H1 (cell line): ENCODE measurements around the gene KCP. TPM values are rescaled to one million over a fixed set of nuclear protein-coding genes. Genes with fewer than 3 reads are reported as not detected.

Experiments
- CTCF ChIA-PET: fragments of 300-600 bp; sonication (Branson Sonifier 250); formaldehyde crosslinking; loops from one replicate; lab custom pipeline; 2021; ENCODE audit not compliant: partially characterized antibody; lab: Charles Lee
- POLR2A ChIA-PET: fragments of 300-600 bp; sonication (Branson Sonifier 250); formaldehyde crosslinking; loops from one replicate; lab custom pipeline; 2021; ENCODE audit warnings: inconsistent platforms; ENCODE audit not compliant: partially characterized antibody; lab: Charles Lee
- DNase-seq, 2 experiments: peaks; one replicate each; pipeline versions ENCODE4 v3.0.0 to v3.0.0-alpha.2; 2010 to 2022; ENCODE audit warnings: low spot score in 2 of 2, low read depth in 1 of 2, mixed read lengths in 1 of 2
- FAIRE-seq: peaks from 2 replicates; lab custom pipeline; 2011; peaks lifted over from hg19 to GRCh38; lab: Jason Lieb, UNC
- H2AFZ ChIP-seq: 2 replicates; pipeline ENCODE4 v1.8.1; 2012; ENCODE audit warnings: low read length, inconsistent platforms
- H2AK5ac ChIP-seq: 2 replicates; pipeline ENCODE4 v1.6.1; 2013; ENCODE audit warnings: low read depth, low read length
- H2BK120ac ChIP-seq: replicated peaks from 2 replicates; pipeline ENCODE3; 2013; ENCODE audit warnings: low read depth, low read length, inconsistent platforms
- H2BK12ac ChIP-seq: 2 replicates; pipeline ENCODE4 v1.6.1; 2013; ENCODE audit warnings: low read depth, low read length
- H2BK15ac ChIP-seq: 2 replicates; pipeline ENCODE4 v1.6.1; 2013; ENCODE audit warnings: low read length
- H2BK20ac ChIP-seq: 2 replicates; pipeline ENCODE4 v1.6.1; 2013; ENCODE audit warnings: low read length
- H2BK5ac ChIP-seq: 2 replicates; pipeline ENCODE4 v1.6.1; 2013; ENCODE audit warnings: low read depth, low read length
- H3K14ac ChIP-seq: 2 replicates; pipeline ENCODE4 v1.6.1; 2013; ENCODE audit warnings: inconsistent platforms; ENCODE audit not compliant: insufficient read length
- H3K18ac ChIP-seq: 2 replicates; pipeline ENCODE4 v1.6.1; 2013; ENCODE audit warnings: low read length; ENCODE audit errors: extremely low read depth
- H3K23ac ChIP-seq: 2 replicates; pipeline ENCODE4 v1.6.1; 2013; ENCODE audit warnings: inconsistent platforms; ENCODE audit not compliant: insufficient read length
- H3K23me2 ChIP-seq: 2 replicates; pipeline ENCODE4 v1.6.1; 2013; ENCODE audit warnings: low read depth, low read length
- H3K27ac ChIP-seq: 2 replicates; pipeline ENCODE4 v1.6.1; 2011; ENCODE audit warnings: low read depth, low read length, inconsistent platforms
- H3K27me3 ChIP-seq, 4 experiments: replicated peaks in 1 of 4; 1 replicate in 1 of 4; 2 replicates in 3 of 4; pipeline versions ENCODE4 v1.6.1 to v1.8.1; 2011 to 2013; ENCODE audit warnings: low read length in 3 of 4, mild to moderate bottlenecking in 3 of 4, inconsistent platforms in 2 of 4, mixed read lengths in 2 of 4, moderate library complexity in 1 of 4; ENCODE audit not compliant: control insufficient read depth in 3 of 4, insufficient read depth in 3 of 4; ENCODE audit errors: extremely low read depth in 1 of 4
- H3K36me3 ChIP-seq, 4 experiments: 2 replicates each; pipeline versions ENCODE4 v1.6.1 to v1.8.1; 2011 to 2013; ENCODE audit warnings: mild to moderate bottlenecking in 4 of 4, low read length in 3 of 4, moderate library complexity in 2 of 4, control low read depth in 1 of 4, inconsistent platforms in 1 of 4; ENCODE audit not compliant: insufficient read depth in 4 of 4, control insufficient read depth in 2 of 4
- H3K4ac ChIP-seq: replicated peaks from 2 replicates; pipeline ENCODE3; 2013; ENCODE audit warnings: low read length, low read depth, mixed read lengths, inconsistent platforms; ENCODE audit not compliant: insufficient read length
- H3K4me1 ChIP-seq, 4 experiments: replicated peaks in 1 of 4; 1 replicate in 1 of 4; 2 replicates in 3 of 4; pipeline versions ENCODE4 v1.6.1 to v1.8.1; 2011 to 2013; ENCODE audit warnings: low read length in 3 of 4, inconsistent platforms in 2 of 4, mixed read lengths in 1 of 4; ENCODE audit not compliant: insufficient read depth in 4 of 4, control insufficient read depth in 3 of 4
- H3K4me2 ChIP-seq, 2 experiments: 2 replicates each; pipeline versions ENCODE4 v1.6.1 to v1.8.1; 2011 to 2013; ENCODE audit warnings: low read depth in 2 of 2, low read length in 2 of 2, control low read depth in 1 of 2, inconsistent platforms in 1 of 2, mild to moderate bottlenecking in 1 of 2; ENCODE audit not compliant: insufficient read depth in 1 of 2
- H3K4me3 ChIP-seq, 4 experiments: fragments of 200-600, 300-600 bp in 1 of 4; sonication (generic), shearing (Covaris generic), sonication (Bioruptor Twin) in 1 of 4; 2 replicates each; pipeline versions ENCODE4 v1.5.1 to v1.8.1; 2011 to 2016; ENCODE audit warnings: low read length in 4 of 4, low read depth in 3 of 4, control low read depth in 2 of 4, inconsistent platforms in 2 of 4, mild to moderate bottlenecking in 2 of 4, mixed read lengths in 1 of 4, moderate library complexity in 1 of 4; ENCODE audit not compliant: insufficient read depth in 2 of 4; ENCODE audit errors: extremely low read depth in 1 of 4
- H3K56ac ChIP-seq: replicated peaks from 2 replicates; pipeline ENCODE3; 2013; ENCODE audit warnings: low read depth, mild to moderate bottlenecking, mixed read lengths, low read length, inconsistent platforms; ENCODE audit not compliant: insufficient read length
- H3K79me1 ChIP-seq: 2 replicates; pipeline ENCODE4 v1.6.1; 2013; ENCODE audit warnings: low read depth, low read length, control low read depth
- H3K79me2 ChIP-seq, 2 experiments: 2 replicates each; pipeline versions ENCODE4 v1.6.1 to v1.8.1; 2012 to 2013; ENCODE audit warnings: low read length in 2 of 2, mild to moderate bottlenecking in 2 of 2, inconsistent platforms in 1 of 2; ENCODE audit not compliant: insufficient read depth in 2 of 2, control insufficient read depth in 1 of 2
- H3K9ac ChIP-seq, 4 experiments: replicated peaks in 1 of 4; 1 replicate in 1 of 4; 2 replicates in 3 of 4; pipeline versions ENCODE4 v1.6.1 to v1.8.1; 2011 to 2013; ENCODE audit warnings: low read depth in 3 of 4, low read length in 3 of 4, control low read depth in 2 of 4, mild to moderate bottlenecking in 2 of 4, moderate library complexity in 2 of 4, inconsistent platforms in 1 of 4; ENCODE audit errors: extremely low read depth in 1 of 4
- H3K9me3 ChIP-seq, 2 experiments: 2 replicates each; pipeline versions ENCODE4 v1.6.1 to v1.8.1; 2012 to 2013; ENCODE audit warnings: mild to moderate bottlenecking in 2 of 2, moderate library complexity in 2 of 2, control low read depth in 1 of 2, inconsistent platforms in 1 of 2, low read depth in 1 of 2, low read length in 1 of 2, mixed read lengths in 1 of 2; ENCODE audit not compliant: insufficient read depth in 2 of 2
- H4K20me1 ChIP-seq, 2 experiments: replicated peaks in 1 of 2; 2 replicates each; pipeline versions ENCODE3 to v1.8.1; 2011 to 2013; ENCODE audit warnings: inconsistent platforms in 2 of 2, low read length in 2 of 2, mild to moderate bottlenecking in 1 of 2; ENCODE audit not compliant: insufficient read depth in 2 of 2, control insufficient read depth in 1 of 2
- H4K5ac ChIP-seq: 2 replicates; pipeline ENCODE4 v1.6.1; 2013; ENCODE audit warnings: low read length, low read depth, mixed read lengths, inconsistent platforms; ENCODE audit not compliant: insufficient read length
- H4K8ac ChIP-seq: 2 replicates; pipeline ENCODE4 v1.8.0; 2013; ENCODE audit warnings: mild to moderate bottlenecking, moderate library complexity, low read length, inconsistent platforms; ENCODE audit not compliant: insufficient read depth; ENCODE audit errors: extremely low read depth
- H4K91ac ChIP-seq: replicated peaks from 2 replicates; pipeline ENCODE3; 2013; ENCODE audit warnings: low read length, mixed read lengths, inconsistent platforms; ENCODE audit not compliant: insufficient read length
- ASH2L ChIP-seq: fragments of 200-600, 300-600 bp; sonication (generic); IDR thresholded peaks from one replicate; pipeline ENCODE4 v1.7.1; 2017; ENCODE audit warnings: low read length
- BCL11A ChIP-seq, 2 experiments: IDR thresholded peaks; one replicate each; pipeline ENCODE4 v1.6.1; 2011; ENCODE audit warnings: low read depth in 2 of 2, low read length in 2 of 2, mild to moderate bottlenecking in 2 of 2
- EGR1 ChIP-seq: IDR thresholded peaks from 2 replicates; pipeline ENCODE4 v1.6.1; 2011; ENCODE audit warnings: low read depth, low read length, borderline replicate concordance
- FOSL1 ChIP-seq: IDR thresholded peaks from 2 replicates; pipeline ENCODE4 v1.6.1; 2011; ENCODE audit warnings: mild to moderate bottlenecking, low read depth, low read length, moderate library complexity; ENCODE audit not compliant: insufficient read depth
- KDM5A ChIP-seq: fragments of 200-600 bp; IDR thresholded peaks from 2 replicates; pipeline ENCODE4 v1.7.1; 2012; ENCODE audit warnings: mild to moderate bottlenecking, low read length, inconsistent platforms, mixed read lengths
- SP1 ChIP-seq: IDR thresholded peaks from 2 replicates; pipeline ENCODE4 v1.6.1; 2011; ENCODE audit warnings: low read depth, low read length
- SRF ChIP-seq: IDR thresholded peaks from 2 replicates; pipeline ENCODE4 v1.6.1; 2011; ENCODE audit warnings: mild to moderate bottlenecking, low read depth, low read length, moderate library complexity
- TCF12 ChIP-seq: IDR thresholded peaks from 2 replicates; pipeline ENCODE4 v1.6.1; 2011; ENCODE audit warnings: low read depth, mild to moderate bottlenecking, low read length
- WGBS, 2 experiments: shearing (Covaris generic) in 1 of 2; methylation state at CpG; one replicate each; pipeline versions ENCODE4 v1.1.6 to v1.1.7; 2013 to 2015; ENCODE audit warnings: low lambda C conversion rate in 2 of 2, mixed read lengths in 2 of 2, inconsistent platforms in 1 of 2, low coverage in 1 of 2, missing lambda C conversion rate in 1 of 2; ENCODE audit not compliant: insufficient replicate concordance in 2 of 2, insufficient coverage in 1 of 2, insufficient read length in 1 of 2; ENCODE audit errors: extremely low coverage in 1 of 2, missing lambda C conversion rate in 1 of 2; 5-methylcytosine and 5-hydroxymethylcytosine counted together
- polyA plus RNA-seq, 7 experiments: library from polyadenylated mRNA; depleted of rRNA in 3 of 7; stranded (reverse) in 5 of 7; unstranded in 2 of 7; fragments of >200 nt in 5 of 7; fragments of 200-250 nt in 2 of 7; gene quantifications; 1 replicate in 5 of 7; 2 replicates in 1 of 7; 4 replicates in 1 of 7; pipeline versions ENCODE4 v1.2.1 to v1.2.3, GENCODE V29; 2011 to 2013; ENCODE audit warnings: missing spikeins in 2 of 7, mixed read lengths in 2 of 7
- total RNA-seq: library from RNA; stranded (reverse); fragmentation: NEBNext Ultra II Directional; extraction: Animal tissue kit (Norgen Biotek cat#: 25700); gene quantifications from 2 replicates; pipeline ENCODE4 v1.2.1, GENCODE V29; 2021
- TF ChIP-seq, protein P1 (sequence below): IDR thresholded peaks from 2 replicates; pipeline ENCODE4 v1.6.1; 2012; ENCODE audit warnings: low read length, inconsistent platforms

Gene KCP
- total and polyA plus RNA-seq, 2 of the 8 experiments (the other 6 are each of a cell fraction or from before 2014, with no cell fraction given): 1.3 to 2.0 TPM

DNA sequence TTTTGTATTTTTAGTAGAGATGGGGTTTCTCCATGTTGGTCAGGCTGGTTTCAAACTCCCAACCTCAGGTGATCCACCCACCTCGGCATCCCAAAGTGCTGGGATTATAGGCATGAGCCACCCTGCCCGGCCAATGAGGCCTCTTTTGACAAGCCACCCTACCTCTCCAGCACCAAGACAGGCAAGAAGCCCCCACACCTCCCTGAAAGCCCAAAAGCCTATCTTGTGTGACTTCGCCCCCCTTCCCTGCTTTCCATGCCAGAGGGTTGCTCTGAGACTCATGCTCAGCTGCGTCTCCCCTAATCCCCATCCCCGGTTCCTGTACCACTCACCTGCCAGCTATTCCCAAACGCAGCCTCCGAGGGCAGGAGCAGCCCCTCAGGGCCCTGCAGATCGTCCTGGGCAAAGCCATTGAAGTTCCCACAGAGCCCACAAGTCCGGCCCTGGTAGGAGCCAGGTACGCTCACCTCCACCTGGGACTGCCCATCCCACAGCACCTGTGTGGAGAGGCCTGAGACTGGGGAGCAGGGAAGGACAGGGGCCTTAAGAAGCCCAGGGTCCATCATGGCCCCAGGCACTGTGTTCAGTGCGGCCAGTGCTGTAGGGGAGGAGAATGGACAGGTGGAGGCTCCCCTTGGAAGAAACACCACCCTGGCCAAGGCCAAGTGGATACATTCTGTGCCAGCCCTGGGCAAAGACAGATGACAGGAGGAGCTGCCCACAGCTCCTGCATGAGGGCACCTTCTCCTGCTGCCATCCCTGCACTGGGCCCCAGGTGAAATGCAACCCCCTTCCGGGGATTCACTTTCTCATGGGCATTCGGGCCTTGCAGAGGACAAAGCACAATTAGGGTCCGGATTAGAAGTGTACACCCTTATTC, 32.0 kb downstream of the KCP start:
- no peak overlapping the region for H2BK120ac ChIP-seq
- H3K79me1 ChIP-seq: no peaks in the 10 kb centered on the region
- no peak overlapping the region for H3K27ac ChIP-seq
- no peak overlapping the region for H3K4ac ChIP-seq
- H4K5ac ChIP-seq: no peak overlapping the region
- H3K23ac ChIP-seq: no peak overlapping the region
- no peaks in the 10 kb centered on the region for H3K79me2 ChIP-seq
- no peak overlapping the region for H3K4me2 ChIP-seq
- no peak overlapping the region for H3K14ac ChIP-seq
- 86% methylated on average over 14 of the region's 14 CpGs; no CpG with 5 or more reads in 1 of the 2 experiments for WGBS, 2 experiments
- no peaks in the 10 kb centered on the region; a peak in 1 of 7 replicates for H3K27me3 ChIP-seq
- no peaks in the 10 kb centered on the region for H4K20me1 ChIP-seq
- peaks cover 2% of the 10 kb centered on the region; the same call in 1 of the 2 replicates for H3K23me2 ChIP-seq
- no peaks in the 10 kb centered on the region for H3K9me3 ChIP-seq
- H2BK20ac ChIP-seq: no peak overlapping the region
- H2AK5ac ChIP-seq: no peak overlapping the region
- POLR2A ChIA-PET: interaction anchor here (1.3 to 3.5 kb wide), 3 partner anchors 10 to 32 kb away, joined by 3 to 22 read pairs (median 4); partner anchors contain the start of genes ATP6V1F and KCP
- no peak overlapping the region for H2BK15ac ChIP-seq
- H2BK5ac ChIP-seq: no peak overlapping the region
- no peak for TF ChIP-seq ASH2L
- TF ChIP-seq EGR1: no peak
- TF ChIP-seq SP1: no peak
- TF ChIP-seq TCF12: no peak
- TF ChIP-seq FOSL1: no peak
- no peak for TF ChIP-seq BCL11A (IDR thresholded peaks at IDR 0.05; ENCODE audit: low read depth in 2 of 2, low read length in 2 of 2)
- TF ChIP-seq KDM5A: no peak
- TF ChIP-seq, protein P1, sequence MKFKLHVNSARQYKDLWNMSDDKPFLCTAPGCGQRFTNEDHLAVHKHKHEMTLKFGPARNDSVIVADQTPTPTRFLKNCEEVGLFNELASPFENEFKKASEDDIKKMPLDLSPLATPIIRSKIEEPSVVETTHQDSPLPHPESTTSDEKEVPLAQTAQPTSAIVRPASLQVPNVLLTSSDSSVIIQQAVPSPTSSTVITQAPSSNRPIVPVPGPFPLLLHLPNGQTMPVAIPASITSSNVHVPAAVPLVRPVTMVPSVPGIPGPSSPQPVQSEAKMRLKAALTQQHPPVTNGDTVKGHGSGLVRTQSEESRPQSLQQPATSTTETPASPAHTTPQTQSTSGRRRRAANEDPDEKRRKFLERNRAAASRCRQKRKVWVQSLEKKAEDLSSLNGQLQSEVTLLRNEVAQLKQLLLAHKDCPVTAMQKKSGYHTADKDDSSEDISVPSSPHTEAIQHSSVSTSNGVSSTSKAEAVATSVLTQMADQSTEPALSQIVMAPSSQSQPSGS: no peak
- no peak for TF ChIP-seq SRF
- TF ChIP-seq, all 59 proteins: peak for 0
- H3K4me1 ChIP-seq: peaks cover 0 to 6% (median 4%) of the 10 kb centered on the region in 4 experiments; a peak in 3 of 7 replicates
- H2AFZ ChIP-seq: no peak overlapping the region
- DNase-seq (no peak), FAIRE-seq (no peak)
- no peak overlapping the region for H3K18ac ChIP-seq
- H4K91ac ChIP-seq: no peak overlapping the region
- H4K8ac ChIP-seq: no peak overlapping the region
- no peak overlapping the region for H3K9ac ChIP-seq
- CTCF ChIA-PET: interaction anchor here (0.6 to 10.3 kb wide), 19 partner anchors 9 to 211 kb away, joined by 3 to 189 read pairs (median 7); partner anchors contain the start of genes ATP6V1F, CCDC136 and GARIN1A
- no peak overlapping the region for H3K4me3 ChIP-seq
- no peak overlapping the region for H3K56ac ChIP-seq
- H3K36me3 ChIP-seq: no peaks in the 10 kb centered on the region
- H2BK12ac ChIP-seq: no peak overlapping the region
